ENCODE results near the gene PDGFB.
"Not testable (repeated sequence)": the region's sequence is repeated elsewhere in the genome, so short reads cannot be mapped to it uniquely, and the experiment has no call there.

Gene PDGFB

GRCh38 chr22:39223091-39223710 lies 21.6 kb downstream of the PDGFB start:
- FAIRE-seq = no peak

GRCh38 chr22:39221999-39222686 lies 22.6 kb downstream of the PDGFB start:
- no peak for FAIRE-seq

GRCh38 chr22:39220890-39221850 lies 23.6 kb downstream of the PDGFB start:
- no peak for FAIRE-seq

- FAIRE-seq = no peak
These were observed 24.3 kb downstream of the PDGFB start for GRCh38 chr22:39220450-39220849.

- FAIRE-seq = no peak
These were observed 25.4 kb downstream of the PDGFB start for GRCh38 chr22:39219071-39220039.

GRCh38 chr22:39218432-39218831 lies 26.4 kb downstream of the PDGFB start:
- not testable (repeated sequence) for FAIRE-seq

- FAIRE-seq = no peak
These were observed 28.7 kb downstream of the PDGFB start for GRCh38 chr22:39216143-39216490.

GRCh38 chr22:39215426-39216142 lies 29.2 kb downstream of the PDGFB start:
- no peak for FAIRE-seq

- no peak for FAIRE-seq
These were observed 29.7 kb downstream of the PDGFB start for GRCh38 chr22:39215070-39215396.

- no peak for FAIRE-seq
These were observed 30.3 kb downstream of the PDGFB start for GRCh38 chr22:39214383-39215069.

GRCh38 chr22:39214006-39214382 lies 30.8 kb downstream of the PDGFB start:
- FAIRE-seq = no peak

GRCh38 chr22:39212721-39213376 lies 31.9 kb downstream of the PDGFB start:
- FAIRE-seq = no peak

GRCh38 chr22:39209756-39210155 lies 35.0 kb downstream of the PDGFB start:
- no peak for FAIRE-seq

GRCh38 chr22:39208013-39208680 lies 36.6 kb downstream of the PDGFB start:
- FAIRE-seq = no peak

- no peak for FAIRE-seq
These were observed 37.4 kb downstream of the PDGFB start for GRCh38 chr22:39207141-39208012.

GRCh38 chr22:39206491-39206890 lies 38.3 kb downstream of the PDGFB start:
- no peak for FAIRE-seq

- FAIRE-seq = no peak
These were observed 39.3 kb downstream of the PDGFB start for GRCh38 chr22:39205344-39206021.

GRCh38 chr22:39204216-39204615 lies 40.6 kb downstream of the PDGFB start:
- no peak for FAIRE-seq

GRCh38 chr22:39197578-39197977 lies 47.2 kb downstream of the PDGFB start:
- FAIRE-seq = no peak

Data from A204.1 (cell line).